Endothelial cell of umbilical vein (primary cell): Measurements from ENCODE around the gene SIRPG. TPM values are rescaled to one million over a fixed set of nuclear protein-coding genes. Genes with fewer than 3 reads are reported as not detected.

Source experiments
- BruUV-seq: library from RNA; stranded (reverse); fragments of 400-500 nt; replicated peaks from 2 replicates; lab custom pipeline; 2021; lab: Mats Ljungman, UMichigan
- CTCF ChIA-PET: fragments of 300-600, 350-600 bp; sonication (Branson Sonifier 250); formaldehyde crosslinking; loops from one replicate; lab custom pipeline; 2021; ENCODE audit warnings: antibody characterized with exemption, inconsistent platforms; lab: Charles Lee
- POLR2A ChIA-PET: fragments of 300-600, 350-600 bp; sonication (Branson Sonifier 250); formaldehyde crosslinking; loops from one replicate; lab custom pipeline; 2021; ENCODE audit warnings: antibody characterized with exemption, inconsistent platforms; lab: Charles Lee
- DNase-seq: peaks from one replicate; pipeline ENCODE4 v3.0.0-alpha.2; 2011; ENCODE audit warnings: low read depth, low spot score
- FAIRE-seq: peaks from 2 replicates; lab custom pipeline; 2011; peaks lifted over from hg19 to GRCh38; lab: Jason Lieb, UNC
- H2AFZ ChIP-seq: 2 replicates; pipeline ENCODE4 v1.6.0; 2012; ENCODE audit warnings: low read depth, low read length, control low read depth, inconsistent platforms
- H3K27ac ChIP-seq: 2 replicates; pipeline ENCODE4 v1.5.1; 2011; ENCODE audit warnings: low read depth, mild to moderate bottlenecking, control low read depth, low read length, moderate library complexity; ENCODE audit not compliant: insufficient read depth
- H3K27me3 ChIP-seq, 2 experiments: 2 replicates each; pipeline versions ENCODE4 v1.6.0 to v1.6.1; 2011; ENCODE audit warnings: low read length in 2 of 2, mixed read lengths in 1 of 2; ENCODE audit not compliant: control insufficient read depth in 2 of 2, insufficient read depth in 2 of 2
- H3K36me3 ChIP-seq, 2 experiments: 2 replicates in 1 of 2; 3 replicates in 1 of 2; pipeline ENCODE4 v1.5.1; 2011; ENCODE audit warnings: low read length in 2 of 2, mild to moderate bottlenecking in 1 of 2, moderate library complexity in 1 of 2; ENCODE audit not compliant: control insufficient read depth in 2 of 2, insufficient read depth in 2 of 2; ENCODE audit errors: extremely low read depth in 1 of 2
- H3K4me1 ChIP-seq: 3 replicates; pipeline ENCODE4 v1.5.1; 2011; ENCODE audit warnings: mild to moderate bottlenecking, low read length; ENCODE audit not compliant: control insufficient read depth, insufficient read depth; ENCODE audit errors: extremely low read depth
- H3K4me2 ChIP-seq: 2 replicates; pipeline ENCODE4 v1.6.1; 2011; ENCODE audit warnings: low read length, control low read depth, mixed read lengths; ENCODE audit not compliant: insufficient read depth
- H3K4me3 ChIP-seq, 3 experiments: fragments of 200-600 bp in 1 of 3; sonication (generic), shearing (Covaris generic) in 1 of 3; replicated peaks in 1 of 3; 2 replicates each; pipeline ENCODE4 v1.5.1; 2011 to 2016; ENCODE audit warnings: control low read depth in 3 of 3, low read length in 3 of 3, mild to moderate bottlenecking in 2 of 3, inconsistent platforms in 1 of 3, low read depth in 1 of 3, moderate library complexity in 1 of 3; ENCODE audit not compliant: insufficient read depth in 1 of 3
- H3K79me2 ChIP-seq: 2 replicates; pipeline ENCODE4 v1.6.0; 2012; ENCODE audit warnings: low read length, inconsistent platforms; ENCODE audit not compliant: control insufficient read depth, insufficient read depth
- H3K9ac ChIP-seq: replicated peaks from 2 replicates; pipeline ENCODE3; 2011; ENCODE audit warnings: low read length, control low read depth; ENCODE audit not compliant: insufficient read depth; ENCODE audit errors: extremely low read depth
- H3K9me1 ChIP-seq: replicated peaks from 3 replicates; pipeline ENCODE4 v1.6.0; 2011; ENCODE audit warnings: mild to moderate bottlenecking, low read length; ENCODE audit not compliant: control insufficient read depth, insufficient read depth; ENCODE audit errors: extremely low read depth
- H3K9me3 ChIP-seq: replicated peaks from 2 replicates; pipeline ENCODE4 v1.5.1; 2012; ENCODE audit warnings: low read length, inconsistent platforms; ENCODE audit not compliant: control insufficient read depth, insufficient read depth
- H4K20me1 ChIP-seq: replicated peaks from 2 replicates; pipeline ENCODE3; 2011; ENCODE audit warnings: mild to moderate bottlenecking, low read length; ENCODE audit not compliant: control insufficient read depth, insufficient read depth; ENCODE audit errors: extremely low read depth
- CTCF ChIP-seq, 2 donors: IDR thresholded peaks; 1 replicate in 1 of 2; 2 replicates in 1 of 2; pipeline ENCODE4 v1.5.1; 2011; ENCODE audit warnings: low read length in 2 of 2, mild to moderate bottlenecking in 2 of 2, moderate library complexity in 2 of 2, control low read depth in 1 of 2, inconsistent platforms in 1 of 2, low read depth in 1 of 2; ENCODE audit not compliant: insufficient read depth in 1 of 2; ENCODE audit errors: extremely low read depth in 1 of 2
- EZH2 ChIP-seq: IDR thresholded peaks from 2 replicates; pipeline ENCODE4 v1.6.1; 2012; ENCODE audit warnings: borderline replicate concordance, low read depth, mild to moderate bottlenecking, moderate library complexity, low read length, inconsistent platforms; ENCODE audit not compliant: severe bottlenecking
- FOS ChIP-seq: IDR thresholded peaks from 2 replicates; pipeline ENCODE4 v1.6.1; 2011; ENCODE audit warnings: mild to moderate bottlenecking, low read length, moderate library complexity, borderline replicate concordance; ENCODE audit not compliant: insufficient read depth
- GATA2 ChIP-seq: IDR thresholded peaks from 2 replicates; pipeline ENCODE4 v1.7.0; 2011; ENCODE audit warnings: low read depth, mild to moderate bottlenecking, moderate library complexity, mixed read lengths, low read length; ENCODE audit not compliant: insufficient read length, insufficient read depth
- JUN ChIP-seq: IDR thresholded peaks from 2 replicates; pipeline ENCODE4 v1.6.1; 2011; ENCODE audit warnings: borderline replicate concordance, low read depth; ENCODE audit not compliant: insufficient read length, insufficient read depth
- MAX ChIP-seq: IDR thresholded peaks from 2 replicates; pipeline ENCODE4 v1.6.1; 2011; ENCODE audit not compliant: insufficient read depth, insufficient read length
- MYC ChIP-seq: IDR thresholded peaks from one replicate; pipeline ENCODE4 v1.6.1; 2011; ENCODE audit warnings: mild to moderate bottlenecking, low read depth, low read length
- POLR2A ChIP-seq: IDR thresholded peaks from 2 replicates; pipeline ENCODE4 v1.6.1; 2012; ENCODE audit warnings: low read depth, mild to moderate bottlenecking, control low read depth, low read length
- POLR2AphosphoS5 ChIP-seq: IDR thresholded peaks from 2 replicates; pipeline ENCODE4 v1.6.1; 2012; ENCODE audit warnings: low read depth, mild to moderate bottlenecking, control low read depth, low read length, moderate library complexity; ENCODE audit not compliant: insufficient read depth
- dilution Hi-C: fragments of 300-500 bp; cut with MboI; formaldehyde crosslinking; loops from one replicate; pipeline ENCODE4 v1.15.0; 2019; ENCODE audit warnings: low sequenced_read_pairs; ENCODE audit not compliant: extremely low pct_ligation_motif_present
- intact Hi-C: fragments of 100-400 bp; cut with micrococcal nuclease; formaldehyde crosslinking; loops from one replicate; pipeline ENCODE4 v1.10.0; 2022
- polyA plus RNA-seq, 4 experiments: library from polyadenylated mRNA; depleted of rRNA in 3 of 4; stranded (reverse) in 3 of 4; unstranded in 1 of 4; fragments of >200 nt; gene quantifications; 2 replicates each; pipeline versions ENCODE4 v1.2.1 to v1.2.3, GENCODE V29; 2011 to 2012; ENCODE audit warnings: missing spikeins in 1 of 4
- total RNA-seq: library from RNA; stranded (reverse); gene quantifications from 2 replicates; pipeline ENCODE4 v1.2.3, GENCODE V29; 2021

The SIRPG gene
- total and polyA plus RNA-seq, 2 donors (not counting 3 experiments of a cell fraction or from before 2014, with no cell fraction given): not detected

GRCh38 chr20:1687053-1687452 is 29.5 kb upstream of the SIRPG start:
- FAIRE-seq (no peak), DNase-seq (no peak)
- Histone ChIP-seq H3K36me3 (no peaks in the 10 kb centered on the region), H3K4me1 (no peaks in the 10 kb centered on the region), H3K9ac (no peak overlapping the region), H3K4me3 (no peak overlapping the region), H2AFZ (no peak overlapping the region), H3K4me2 (no peak overlapping the region), H4K20me1 (no peaks in the 10 kb centered on the region), H3K9me3 (no peaks in the 10 kb centered on the region), H3K79me2 (no peaks in the 10 kb centered on the region), H3K9me1 (no peaks in the 10 kb centered on the region), H3K27me3 (peaks cover 10 to 18% of the 10 kb centered on the region in 2 experiments), H3K27ac (no peak overlapping the region)
- BruUV-seq: no TSS peak
- TF ChIP-seq JUN (no peak), FOS (no peak), GATA2 (no peak), CTCF (IDR thresholded peaks at IDR 0.05; ENCODE audit: extremely low read depth in 1 of 2, insufficient read depth in 1 of 2, low read depth in 1 of 2, low read length in 2 of 2) (no peak), MAX (no peak), EZH2 (no peak), POLR2AphosphoS5 (no peak), MYC (no peak), POLR2A (no peak)
- CTCF ChIA-PET: no interaction called here
- dilution Hi-C loops (no loop called here), intact Hi-C loops (no loop called here)
- POLR2A ChIA-PET: no interaction called here
